HepG2 (cell line): ENCODE results near the gene GAS1. TPM values are rescaled to one million over a fixed set of nuclear protein-coding genes. Genes with fewer than 3 reads are reported as not detected.

Source experiments
- ATAC-seq: fragments of 200-7000 bp; cut with Tn5 transposase; 3 replicates; pipeline ENCODE4 v1.9.1; 2020; ENCODE audit warnings: mild to moderate bottlenecking, moderate library complexity
- BruUV-seq: library from RNA; stranded (reverse); fragments of 400-500 nt; replicated peaks from 2 replicates; lab custom pipeline; 2021; lab: Mats Ljungman, UMichigan
- CTCF ChIA-PET: fragments of 300-600 bp; formaldehyde crosslinking; extraction: SDS; loops from one replicate; lab custom pipeline; 2021; ENCODE audit warnings: low total read pairs, inconsistent platforms, low intra/inter-chr PET ratio; lab: Yijun Ruan, JAX
- POLR2A ChIA-PET: fragments of 350-600 bp; sonication (Branson Sonifier 250); formaldehyde crosslinking; loops from one replicate; lab custom pipeline; 2020; ENCODE audit warnings: antibody characterized with exemption, inconsistent platforms; lab: Yijun Ruan, JAX
- DNase-seq: peaks from one replicate; pipeline ENCODE4 v3.0.0-alpha.2; 2015; ENCODE audit warnings: low spot score
- FAIRE-seq: peaks from 3 replicates; lab custom pipeline; 2011; peaks lifted over from hg19 to GRCh38; lab: Jason Lieb, UNC
- H2AFZ ChIP-seq: one replicate; pipeline ENCODE4 v1.6.1; 2011; ENCODE audit warnings: low read length, inconsistent platforms
- H3K27ac ChIP-seq: fragments of 300-600 bp; 3 replicates; pipeline ENCODE4 v1.8.0; 2011; ENCODE audit warnings: mixed run types, mild to moderate bottlenecking, mixed read lengths, low read length, inconsistent platforms; ENCODE audit not compliant: insufficient read depth; ENCODE audit errors: extremely low read length
- H3K27me3 ChIP-seq, 2 experiments: fragments of 200-600 bp in 1 of 2; 2 replicates in 1 of 2; 3 replicates in 1 of 2; pipeline versions ENCODE4 v1.6.0 to v1.8.0; 2011; ENCODE audit warnings: low read length in 2 of 2, mild to moderate bottlenecking in 2 of 2, moderate library complexity in 2 of 2, inconsistent platforms in 1 of 2; ENCODE audit not compliant: insufficient read depth in 2 of 2, control insufficient read depth in 1 of 2
- H3K36me3 ChIP-seq, 2 experiments: fragments of 200-600 bp in 1 of 2; replicated peaks in 1 of 2; 2 replicates in 1 of 2; 3 replicates in 1 of 2; pipeline versions ENCODE4 v1.5.1 to v1.8.0; 2011; ENCODE audit warnings: low read length in 2 of 2, inconsistent platforms in 1 of 2; ENCODE audit not compliant: insufficient read depth in 2 of 2, control insufficient read depth in 1 of 2
- H3K4me1 ChIP-seq: 2 replicates; pipeline ENCODE4 v1.5.1; 2012; ENCODE audit warnings: low read length, inconsistent platforms; ENCODE audit not compliant: insufficient read depth
- H3K4me2 ChIP-seq: 2 replicates; pipeline ENCODE4 v1.6.0; 2011; ENCODE audit warnings: low read depth, low read length, inconsistent platforms
- H3K4me3 ChIP-seq, 3 experiments: fragments of 200-600 bp in 1 of 3; sonication (generic), shearing (Covaris generic) in 1 of 3; replicated peaks in 1 of 3; 2 replicates each; pipeline ENCODE4 v1.5.1; 2011 to 2016; ENCODE audit warnings: low read length in 3 of 3, inconsistent platforms in 2 of 3, low read depth in 2 of 3, mild to moderate bottlenecking in 2 of 3, control low read depth in 1 of 3, mixed read lengths in 1 of 3; ENCODE audit not compliant: insufficient read depth in 1 of 3
- H3K79me2 ChIP-seq: one replicate; pipeline ENCODE4 v1.6.1; 2011; ENCODE audit warnings: low read length, inconsistent platforms; ENCODE audit not compliant: insufficient read depth
- H3K9ac ChIP-seq: 2 replicates; pipeline ENCODE4 v1.6.0; 2011; ENCODE audit warnings: mild to moderate bottlenecking, low read depth, low read length, inconsistent platforms; ENCODE audit not compliant: insufficient read depth
- H3K9me3 ChIP-seq: 2 replicates; pipeline ENCODE4 v1.5.1; 2012; ENCODE audit warnings: mild to moderate bottlenecking, low read length
- H4K20me1 ChIP-seq: 2 replicates; pipeline ENCODE4 v1.6.0; 2011; ENCODE audit warnings: inconsistent platforms, mild to moderate bottlenecking, low read length, moderate library complexity; ENCODE audit not compliant: insufficient read depth
- FOXA1 ChIP-seq, 2 experiments: fragments of 450-650 bp in 1 of 2; sonication (generic) in 1 of 2; formaldehyde crosslinking in 1 of 2; IDR thresholded peaks; 2 replicates each; pipeline versions ENCODE4 v1.4.0 to v1.6.1; 2016 to 2020; ENCODE audit warnings: missing genetic modification reagents in 1 of 2
- GABPA ChIP-seq, 2 experiments: IDR thresholded peaks; 2 replicates each; pipeline ENCODE4 v1.6.1; 2011 to 2016; ENCODE audit warnings: low read depth in 2 of 2, low read length in 1 of 2, missing biosample characterization in 1 of 2, missing genetic modification characterization in 1 of 2
- JUND ChIP-seq: sonication (generic); formaldehyde crosslinking; IDR thresholded peaks from 2 replicates; pipeline ENCODE4 v1.8.0; 2022; ENCODE audit warnings: mild to moderate bottlenecking, missing genetic modification reagents
- KAT8 ChIP-seq: IDR thresholded peaks from 2 replicates; pipeline ENCODE4 v1.6.1; 2016; ENCODE audit warnings: missing genetic modification reagents, missing compliant biosample characterization
- KLF6 ChIP-seq: IDR thresholded peaks from 2 replicates; pipeline ENCODE4 v1.8.0; 2016; ENCODE audit warnings: missing biosample characterization, missing genetic modification reagents
- MYNN ChIP-seq: sonication (generic); formaldehyde crosslinking; IDR thresholded peaks from 2 replicates; pipeline ENCODE4 v1.4.0; 2020; ENCODE audit warnings: mild to moderate bottlenecking, low read depth, missing genetic modification reagents
- RFX3 ChIP-seq: IDR thresholded peaks from 2 replicates; pipeline ENCODE4 v1.6.1; 2016; ENCODE audit warnings: missing biosample characterization, missing genetic modification reagents
- SMARCE1 ChIP-seq: fragments of 450-650 bp; IDR thresholded peaks from 2 replicates; pipeline ENCODE4 v1.6.1; 2017; ENCODE audit warnings: borderline replicate concordance
- SUZ12 ChIP-seq: fragments of 150-350 bp; IDR thresholded peaks from 2 replicates; pipeline ENCODE4 v1.6.1; 2014; ENCODE audit warnings: low read depth, low read length
- ZFP36 ChIP-seq: fragments of 150-350 bp; IDR thresholded peaks from 2 replicates; pipeline ENCODE4 v1.6.1; 2018; ENCODE audit warnings: borderline replicate concordance, low read length, low read depth; ENCODE audit not compliant: partially characterized antibody
- ZNF234 ChIP-seq: sonication (generic); formaldehyde crosslinking; conservative IDR thresholded peaks from 2 replicates; pipeline ENCODE4 v1.5.1; 2020; ENCODE audit warnings: mild to moderate bottlenecking, missing genetic modification reagents
- ZNF879 ChIP-seq: sonication (generic); formaldehyde crosslinking; IDR thresholded peaks from 2 replicates; pipeline ENCODE4 v1.8.1; 2023; ENCODE audit warnings: missing genetic modification reagents
- WGBS: methylation state at CpG from one replicate; pipeline ENCODE4 v1.1.6; 2017; ENCODE audit warnings: low lambda C conversion rate; 5-methylcytosine and 5-hydroxymethylcytosine counted together
- in situ Hi-C: cut with HindIII; loops from 2 replicates; pipeline ENCODE4 v1.10.0; 2017; ENCODE audit warnings: low pct_unique_long_range_greater_than_20kb; ENCODE audit not compliant: extremely low pct_ligation_motif_present
- intact Hi-C: fragments of 100-400 bp; cut with micrococcal nuclease; formaldehyde crosslinking; loops from one replicate; pipeline ENCODE4 v1.10.0; 2022; ENCODE audit not compliant: unreplicated experiment
- polyA plus RNA-seq, 8 experiments: library from polyadenylated mRNA; depleted of rRNA in 3 of 8; stranded (reverse) in 7 of 8; unstranded in 1 of 8; fragments of >200 nt; fragmentation: Illumina TruSeq in 4 of 8; extraction: Trizol in 4 of 8; gene quantifications; 2 replicates each; pipeline versions ENCODE4 v1.2.1 to v1.2.3, GENCODE V29; 2011 to 2016; ENCODE audit warnings: low read depth in 4 of 8, missing spikeins in 1 of 8, mixed read lengths in 1 of 8; ENCODE audit not compliant: insufficient read depth in 1 of 8
- total RNA-seq, 5 experiments: library from RNA; depleted of rRNA; stranded (reverse); fragments of >200 nt; fragmentation: Illumina TruSeq; extraction: Trizol; gene quantifications; 2 replicates each; pipeline ENCODE4 v1.2.3, GENCODE V29; 2016; ENCODE audit warnings: low read depth in 1 of 5
- TF ChIP-seq, protein P1 (sequence below): IDR thresholded peaks from 2 replicates; pipeline ENCODE4 v1.6.1; 2016; ENCODE audit warnings: low read depth, missing genetic modification reagents, missing compliant biosample characterization
- TF ChIP-seq, protein P2 (sequence below): sonication (generic); formaldehyde crosslinking; IDR thresholded peaks from 2 replicates; pipeline ENCODE4 v1.9.0; 2021; ENCODE audit warnings: missing genetic modification reagents, mild to moderate bottlenecking, borderline replicate concordance
- TF ChIP-seq, protein P3 (sequence below): IDR thresholded peaks from 2 replicates; pipeline ENCODE4 v1.6.1; 2012; ENCODE audit warnings: low read length, improper control_type of control experiment

The GAS1 gene
- total and polyA plus RNA-seq, 2 of the 13 experiments (the other 11 are each of a cell fraction or from before 2014, with no cell fraction given) = not detected

DNA sequence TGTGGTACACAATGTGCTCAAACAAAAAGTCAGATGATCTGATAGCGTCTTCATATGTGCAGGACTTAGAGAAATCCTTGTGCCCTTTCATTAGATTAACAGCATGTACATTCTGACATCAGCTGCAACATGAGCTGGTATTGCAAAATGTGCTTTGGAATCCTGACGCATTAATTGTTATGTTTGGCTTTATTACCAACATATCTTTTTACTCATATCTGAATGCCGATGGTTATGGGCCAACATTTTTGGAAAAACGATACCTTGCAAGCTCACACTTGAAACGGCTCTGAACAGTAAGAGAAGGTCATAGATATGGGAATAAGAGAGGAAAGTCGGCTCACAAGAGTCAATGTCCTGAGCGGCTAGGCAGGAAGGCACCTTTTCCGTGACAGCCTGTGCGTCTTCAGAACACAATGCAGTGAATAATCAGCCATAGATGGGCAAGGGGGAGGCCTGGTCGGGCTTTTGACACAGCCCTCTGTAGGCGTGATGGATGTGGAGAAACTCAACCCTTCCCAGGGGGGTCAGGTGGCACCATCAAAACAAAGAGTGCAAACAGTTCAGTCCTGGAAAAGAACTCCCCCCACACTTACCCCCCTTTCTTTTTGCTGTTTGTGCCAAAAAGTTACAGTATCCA, 36.4 kb upstream of the GAS1 start:
- no peaks in the 10 kb centered on the region for H3K79me2 ChIP-seq
- no peaks in the 10 kb centered on the region for H4K20me1 ChIP-seq
- no peak overlapping the region for H3K4me3 ChIP-seq
- under 1% methylated on average over 11 of the region's 11 CpGs for WGBS
- DNase-seq = no peak
- in situ Hi-C loops = no loop called here
- H3K27me3 ChIP-seq = peaks cover 0 to 19% of the 10 kb centered on the region in 2 experiments; a peak in 3 of 5 replicates
- H3K4me1 ChIP-seq = no peaks in the 10 kb centered on the region
- TF ChIP-seq, protein P1, sequence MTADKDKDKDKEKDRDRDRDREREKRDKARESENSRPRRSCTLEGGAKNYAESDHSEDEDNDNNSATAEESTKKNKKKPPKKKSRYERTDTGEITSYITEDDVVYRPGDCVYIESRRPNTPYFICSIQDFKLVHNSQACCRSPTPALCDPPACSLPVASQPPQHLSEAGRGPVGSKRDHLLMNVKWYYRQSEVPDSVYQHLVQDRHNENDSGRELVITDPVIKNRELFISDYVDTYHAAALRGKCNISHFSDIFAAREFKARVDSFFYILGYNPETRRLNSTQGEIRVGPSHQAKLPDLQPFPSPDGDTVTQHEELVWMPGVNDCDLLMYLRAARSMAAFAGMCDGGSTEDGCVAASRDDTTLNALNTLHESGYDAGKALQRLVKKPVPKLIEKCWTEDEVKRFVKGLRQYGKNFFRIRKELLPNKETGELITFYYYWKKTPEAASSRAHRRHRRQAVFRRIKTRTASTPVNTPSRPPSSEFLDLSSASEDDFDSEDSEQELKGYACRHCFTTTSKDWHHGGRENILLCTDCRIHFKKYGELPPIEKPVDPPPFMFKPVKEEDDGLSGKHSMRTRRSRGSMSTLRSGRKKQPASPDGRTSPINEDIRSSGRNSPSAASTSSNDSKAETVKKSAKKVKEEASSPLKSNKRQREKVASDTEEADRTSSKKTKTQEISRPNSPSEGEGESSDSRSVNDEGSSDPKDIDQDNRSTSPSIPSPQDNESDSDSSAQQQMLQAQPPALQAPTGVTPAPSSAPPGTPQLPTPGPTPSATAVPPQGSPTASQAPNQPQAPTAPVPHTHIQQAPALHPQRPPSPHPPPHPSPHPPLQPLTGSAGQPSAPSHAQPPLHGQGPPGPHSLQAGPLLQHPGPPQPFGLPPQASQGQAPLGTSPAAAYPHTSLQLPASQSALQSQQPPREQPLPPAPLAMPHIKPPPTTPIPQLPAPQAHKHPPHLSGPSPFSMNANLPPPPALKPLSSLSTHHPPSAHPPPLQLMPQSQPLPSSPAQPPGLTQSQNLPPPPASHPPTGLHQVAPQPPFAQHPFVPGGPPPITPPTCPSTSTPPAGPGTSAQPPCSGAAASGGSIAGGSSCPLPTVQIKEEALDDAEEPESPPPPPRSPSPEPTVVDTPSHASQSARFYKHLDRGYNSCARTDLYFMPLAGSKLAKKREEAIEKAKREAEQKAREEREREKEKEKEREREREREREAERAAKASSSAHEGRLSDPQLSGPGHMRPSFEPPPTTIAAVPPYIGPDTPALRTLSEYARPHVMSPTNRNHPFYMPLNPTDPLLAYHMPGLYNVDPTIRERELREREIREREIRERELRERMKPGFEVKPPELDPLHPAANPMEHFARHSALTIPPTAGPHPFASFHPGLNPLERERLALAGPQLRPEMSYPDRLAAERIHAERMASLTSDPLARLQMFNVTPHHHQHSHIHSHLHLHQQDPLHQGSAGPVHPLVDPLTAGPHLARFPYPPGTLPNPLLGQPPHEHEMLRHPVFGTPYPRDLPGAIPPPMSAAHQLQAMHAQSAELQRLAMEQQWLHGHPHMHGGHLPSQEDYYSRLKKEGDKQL (CRISPR knock-in tag) = no peak
- TF ChIP-seq FOXA1 (IDR thresholded peaks at IDR 0.05) (no peak), FOXA1 (CRISPR knock-in tag; IDR thresholded peaks at IDR 0.05) (no peak), GABPA (IDR thresholded peaks at IDR 0.05; ENCODE audit: low read depth, low read length) (no peak), GABPA (CRISPR knock-in tag; IDR thresholded peaks at IDR 0.05; ENCODE audit: low read depth) (no peak), JUND (CRISPR knock-in tag) (no peak), ZNF234 (CRISPR knock-in tag) (no peak), SMARCE1 (no peak), MYNN (CRISPR knock-in tag) (no peak), RFX3 (CRISPR knock-in tag) (no peak), ZFP36 (no peak), SUZ12 (no peak), KLF6 (CRISPR knock-in tag) (no peak), KAT8 (CRISPR knock-in tag) (no peak), ZNF879 (CRISPR knock-in tag) (no peak)
- TF ChIP-seq, protein P2, sequence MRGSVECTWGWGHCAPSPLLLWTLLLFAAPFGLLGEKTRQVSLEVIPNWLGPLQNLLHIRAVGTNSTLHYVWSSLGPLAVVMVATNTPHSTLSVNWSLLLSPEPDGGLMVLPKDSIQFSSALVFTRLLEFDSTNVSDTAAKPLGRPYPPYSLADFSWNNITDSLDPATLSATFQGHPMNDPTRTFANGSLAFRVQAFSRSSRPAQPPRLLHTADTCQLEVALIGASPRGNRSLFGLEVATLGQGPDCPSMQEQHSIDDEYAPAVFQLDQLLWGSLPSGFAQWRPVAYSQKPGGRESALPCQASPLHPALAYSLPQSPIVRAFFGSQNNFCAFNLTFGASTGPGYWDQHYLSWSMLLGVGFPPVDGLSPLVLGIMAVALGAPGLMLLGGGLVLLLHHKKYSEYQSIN (CRISPR knock-in tag) = no peak
- TF ChIP-seq, protein P3, sequence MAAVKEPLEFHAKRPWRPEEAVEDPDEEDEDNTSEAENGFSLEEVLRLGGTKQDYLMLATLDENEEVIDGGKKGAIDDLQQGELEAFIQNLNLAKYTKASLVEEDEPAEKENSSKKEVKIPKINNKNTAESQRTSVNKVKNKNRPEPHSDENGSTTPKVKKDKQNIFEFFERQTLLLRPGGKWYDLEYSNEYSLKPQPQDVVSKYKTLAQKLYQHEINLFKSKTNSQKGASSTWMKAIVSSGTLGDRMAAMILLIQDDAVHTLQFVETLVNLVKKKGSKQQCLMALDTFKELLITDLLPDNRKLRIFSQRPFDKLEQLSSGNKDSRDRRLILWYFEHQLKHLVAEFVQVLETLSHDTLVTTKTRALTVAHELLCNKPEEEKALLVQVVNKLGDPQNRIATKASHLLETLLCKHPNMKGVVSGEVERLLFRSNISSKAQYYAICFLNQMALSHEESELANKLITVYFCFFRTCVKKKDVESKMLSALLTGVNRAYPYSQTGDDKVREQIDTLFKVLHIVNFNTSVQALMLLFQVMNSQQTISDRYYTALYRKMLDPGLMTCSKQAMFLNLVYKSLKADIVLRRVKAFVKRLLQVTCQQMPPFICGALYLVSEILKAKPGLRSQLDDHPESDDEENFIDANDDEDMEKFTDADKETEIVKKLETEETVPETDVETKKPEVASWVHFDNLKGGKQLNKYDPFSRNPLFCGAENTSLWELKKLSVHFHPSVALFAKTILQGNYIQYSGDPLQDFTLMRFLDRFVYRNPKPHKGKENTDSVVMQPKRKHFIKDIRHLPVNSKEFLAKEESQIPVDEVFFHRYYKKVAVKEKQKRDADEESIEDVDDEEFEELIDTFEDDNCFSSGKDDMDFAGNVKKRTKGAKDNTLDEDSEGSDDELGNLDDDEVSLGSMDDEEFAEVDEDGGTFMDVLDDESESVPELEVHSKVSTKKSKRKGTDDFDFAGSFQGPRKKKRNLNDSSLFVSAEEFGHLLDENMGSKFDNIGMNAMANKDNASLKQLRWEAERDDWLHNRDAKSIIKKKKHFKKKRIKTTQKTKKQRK = no peak
- H3K36me3 ChIP-seq = no peaks in the 10 kb centered on the region
- FAIRE-seq = no peak
- no peaks in the 10 kb centered on the region for H3K9me3 ChIP-seq
- no peak overlapping the region for H3K4me2 ChIP-seq
- CTCF ChIA-PET = no interaction called here
- BruUV-seq = no TSS peak
- ATAC-seq = no peak
- H3K27ac ChIP-seq = no peak overlapping the region
- POLR2A ChIA-PET = no interaction called here
- H2AFZ ChIP-seq = no peak overlapping the region
- H3K9ac ChIP-seq = no peak overlapping the region
- intact Hi-C loops = no loop called here
